ENCODE results near the gene DNAH2. TPM values are rescaled to one million over a fixed set of nuclear protein-coding genes. Genes with fewer than 3 reads are reported as not detected.
A peak's percentile ranks its signal among the peaks of the same experiment; 100 is the strongest.

Gene DNAH2
- total RNA-seq, 1 donor, result under 0.01 TPM

GRCh38 chr17:7744416-7744815 is 26.9 kb downstream of the DNAH2 start:
- no peak for DNase-seq (ENCODE audit: insufficient read length, low spot score, missing footprints)
- no peaks in the 10 kb centered on the region for H4K20me1 ChIP-seq (ENCODE audit: insufficient read depth, low read length)
- peaks cover 23% of the 10 kb centered on the region for H3K4me1 ChIP-seq (ENCODE audit: insufficient read depth, low read length)
- H3K27me3 ChIP-seq (ENCODE audit: insufficient read depth, low read length), result peaks cover 14% of the 10 kb centered on the region
- no peak overlapping the region for H3K27ac ChIP-seq (ENCODE audit: low read depth, low read length)
- H3K79me2 ChIP-seq (ENCODE audit: insufficient read depth, low read length), result no peaks in the 10 kb centered on the region
- no peak overlapping the region for H3K4me2 ChIP-seq (ENCODE audit: insufficient read depth, low read length)
- H3K36me3 ChIP-seq (ENCODE audit: insufficient read depth, low read length), result no peaks in the 10 kb centered on the region
- no peaks in the 10 kb centered on the region for H3K9me3 ChIP-seq (ENCODE audit: low read depth, low read length)
- H2AFZ ChIP-seq (ENCODE audit: low read length), result no peak overlapping the region
- TF ChIP-seq CTCF (IDR thresholded peaks at IDR 0.05; ENCODE audit: extremely low read depth, low read depth, low read length), result no peak
- no peak overlapping the region for H3K4me3 ChIP-seq (ENCODE audit: insufficient read depth, low read length)

- TF ChIP-seq CTCF (IDR thresholded peaks at IDR 0.05; ENCODE audit: extremely low read depth, low read depth, low read length), result no peak
- H3K79me2 ChIP-seq (ENCODE audit: insufficient read depth, low read length), result no peaks in the 10 kb centered on the region
- peak overlapping the region; percentile 41 for H3K4me2 ChIP-seq (ENCODE audit: insufficient read depth, low read length)
- peaks cover 31% of the 10 kb centered on the region for H3K4me1 ChIP-seq (ENCODE audit: insufficient read depth, low read length)
- H3K9me3 ChIP-seq (ENCODE audit: low read depth, low read length), result no peaks in the 10 kb centered on the region
- H2AFZ ChIP-seq (ENCODE audit: low read length), result no peak overlapping the region
- no peak overlapping the region for H3K27ac ChIP-seq (ENCODE audit: low read depth, low read length)
- H3K36me3 ChIP-seq (ENCODE audit: insufficient read depth, low read length), result no peaks in the 10 kb centered on the region
- H3K27me3 ChIP-seq (ENCODE audit: insufficient read depth, low read length), result peaks cover 1% of the 10 kb centered on the region
- H4K20me1 ChIP-seq (ENCODE audit: insufficient read depth, low read length), result no peaks in the 10 kb centered on the region
- H3K4me3 ChIP-seq (ENCODE audit: insufficient read depth, low read length), result no peak overlapping the region
- DNase-seq (ENCODE audit: insufficient read length, low spot score, missing footprints), result peak; percentile 92
Measured at GRCh38 chr17:7745748-7746470, 28.4 kb downstream of the DNAH2 start.

- Histone ChIP-seq H3K4me3 (ENCODE audit: insufficient read depth, low read length) (no peak overlapping the region), H3K4me1 (ENCODE audit: insufficient read depth, low read length) (peaks cover 36% of the 10 kb centered on the region), H3K79me2 (ENCODE audit: insufficient read depth, low read length) (no peaks in the 10 kb centered on the region), H3K9me3 (ENCODE audit: low read depth, low read length) (no peaks in the 10 kb centered on the region), H4K20me1 (ENCODE audit: insufficient read depth, low read length) (no peaks in the 10 kb centered on the region), H3K4me2 (ENCODE audit: insufficient read depth, low read length) (peak overlapping the region; percentile 49), H3K27me3 (ENCODE audit: insufficient read depth, low read length) (no peaks in the 10 kb centered on the region), H3K27ac (ENCODE audit: low read depth, low read length) (peak overlapping the region; percentile 59), H2AFZ (ENCODE audit: low read length) (no peak overlapping the region), H3K36me3 (ENCODE audit: insufficient read depth, low read length) (no peaks in the 10 kb centered on the region)
- TF ChIP-seq CTCF (IDR thresholded peaks at IDR 0.05; ENCODE audit: extremely low read depth, low read depth, low read length), result no peak
- DNase-seq (ENCODE audit: insufficient read length, low spot score, missing footprints), result no peak
Measured at GRCh38 chr17:7747635-7748071, 30.1 kb downstream of the DNAH2 start.

GRCh38 chr17:7748076-7748775 is 30.7 kb downstream of the DNAH2 start:
- H3K9me3 ChIP-seq (ENCODE audit: low read depth, low read length), result no peaks in the 10 kb centered on the region
- H3K4me1 ChIP-seq (ENCODE audit: insufficient read depth, low read length), result peaks cover 36% of the 10 kb centered on the region
- peak overlapping the region; percentile 59 for H3K27ac ChIP-seq (ENCODE audit: low read depth, low read length)

More at GRCh38 chr17:7748076-7748775, 30.7 kb downstream of the DNAH2 start:
- Histone ChIP-seq H3K79me2 (ENCODE audit: insufficient read depth, low read length) (no peaks in the 10 kb centered on the region), H3K4me3 (ENCODE audit: insufficient read depth, low read length) (no peak overlapping the region), H4K20me1 (ENCODE audit: insufficient read depth, low read length) (no peaks in the 10 kb centered on the region), H3K4me2 (ENCODE audit: insufficient read depth, low read length) (peak overlapping the region; percentile 49), H2AFZ (ENCODE audit: low read length) (no peak overlapping the region), H3K27me3 (ENCODE audit: insufficient read depth, low read length) (no peaks in the 10 kb centered on the region), H3K36me3 (ENCODE audit: insufficient read depth, low read length) (no peaks in the 10 kb centered on the region)
- no peak for DNase-seq (ENCODE audit: insufficient read length, low spot score, missing footprints)
- no peak for TF ChIP-seq CTCF (IDR thresholded peaks at IDR 0.05; ENCODE audit: extremely low read depth, low read depth, low read length)

Measured in osteoblast (primary cell).